ENCODE measurements around the gene PLEKHM2.
A peak's percentile ranks its signal among the peaks of the same experiment; 100 is the strongest.
"Not testable (repeated sequence)": the region's sequence is repeated elsewhere in the genome, so short reads cannot be mapped to it uniquely, and the experiment has no call there.

The PLEKHM2 gene

DNA sequence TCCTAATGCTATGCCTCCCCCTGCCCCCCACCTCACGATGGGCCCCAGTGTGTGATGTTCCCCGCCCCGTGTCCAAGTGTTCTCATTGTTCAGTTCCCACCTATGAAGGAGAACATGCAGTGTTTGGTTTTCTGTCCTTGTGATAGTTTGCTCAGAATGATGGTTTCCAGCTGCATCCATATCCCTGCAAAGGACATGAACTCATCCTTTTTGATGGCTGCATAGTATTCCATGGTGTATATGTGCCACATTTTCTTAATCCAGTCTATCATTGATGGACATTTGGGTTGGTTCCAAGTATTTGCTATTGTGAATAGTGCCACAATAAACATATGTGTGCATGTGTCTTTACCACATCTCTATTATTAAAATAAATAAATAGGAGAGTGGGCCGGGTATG lies 15.2 kb downstream of the PLEKHM2 start:
- not testable (repeated sequence) for H2BK5ac ChIP-seq (ENCODE audit: low read length); DNase-seq

DNA sequence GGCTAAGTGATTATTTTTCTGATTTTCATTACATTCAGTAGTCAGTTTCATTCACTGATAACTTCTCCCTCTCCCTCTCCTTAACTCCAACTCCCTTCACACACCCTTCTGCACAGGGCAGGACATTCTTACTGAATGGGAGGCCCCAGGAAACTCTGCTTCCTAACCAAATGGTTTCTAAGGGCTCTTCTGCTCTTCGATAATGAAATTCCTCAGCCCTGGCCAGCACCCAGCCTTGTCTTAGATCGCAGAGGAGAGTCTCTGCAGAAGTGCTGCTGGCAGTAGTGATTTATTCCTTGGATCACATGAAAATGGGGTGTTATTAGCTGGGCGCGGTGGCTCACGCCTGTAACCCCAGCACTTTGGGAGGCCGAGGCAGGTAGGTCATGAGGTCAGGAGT lies 16.4 kb downstream of the PLEKHM2 start:
- Histone ChIP-seq H3K4ac (ENCODE audit: low read depth, low read length) (no peak overlapping the region), H3K23ac (ENCODE audit: low read length) (no peak overlapping the region), H3K9ac (ENCODE audit: low read length) (no peak overlapping the region), H4K8ac (ENCODE audit: low read depth, low read length) (no peak overlapping the region), H2AK5ac (ENCODE audit: low read length) (no peak overlapping the region), H3K79me1 (ENCODE audit: low read length) (peaks cover 21% of the 10 kb centered on the region), H4K5ac (ENCODE audit: low read length) (no peak overlapping the region), H3K27ac (ENCODE audit: low read depth, low read length) (no peak overlapping the region), H3K18ac (ENCODE audit: low read length) (no peak overlapping the region), H3K56ac (ENCODE audit: low read length) (no peak overlapping the region), H2BK120ac (ENCODE audit: low read depth, low read length) (no peak overlapping the region), H3K4me1 (ENCODE audit: control insufficient read depth, low read depth, low read length) (no peaks in the 10 kb centered on the region), H3K36me3 (ENCODE audit: control insufficient read depth, insufficient read depth, low read length) (peaks cover 1% of the 10 kb centered on the region), H3K27me3 (ENCODE audit: insufficient read depth, low read length, poor library complexity) (no peaks in the 10 kb centered on the region), H2BK15ac (replicated peaks; ENCODE audit: low read depth) (no peak overlapping the region), H3K4me2 (ENCODE audit: low read length) (no peak overlapping the region), H3K4me3 (ENCODE audit: low read length) (no peak overlapping the region), H3K79me2 (ENCODE audit: control insufficient read depth, insufficient read depth, low read length) (peaks cover 3% of the 10 kb centered on the region), H2BK5ac (ENCODE audit: low read length) (no peak overlapping the region)
- no peak for DNase-seq
- no CpG with 5 or more reads among the region's 6 CpGs for WGBS (ENCODE audit: extremely low coverage, insufficient coverage, low lambda C conversion rate)

More for the DNA sequence above, 15.2 kb downstream of the PLEKHM2 start:
- not testable (repeated sequence) for H4K5ac ChIP-seq (ENCODE audit: low read length); H3K56ac ChIP-seq (ENCODE audit: low read length); H3K4me1 ChIP-seq (ENCODE audit: control insufficient read depth, low read depth, low read length); H3K9ac ChIP-seq (ENCODE audit: low read length); H3K4me3 ChIP-seq (ENCODE audit: low read length); H2AK5ac ChIP-seq (ENCODE audit: low read length); H3K4me2 ChIP-seq (ENCODE audit: low read length); H3K23ac ChIP-seq (ENCODE audit: low read length); H4K8ac ChIP-seq (ENCODE audit: low read depth, low read length); H3K79me2 ChIP-seq (ENCODE audit: control insufficient read depth, insufficient read depth, low read length); H3K4ac ChIP-seq (ENCODE audit: low read depth, low read length); H3K18ac ChIP-seq (ENCODE audit: low read length); H2BK15ac ChIP-seq (replicated peaks; ENCODE audit: low read depth); H3K27ac ChIP-seq (ENCODE audit: low read depth, low read length); H2BK120ac ChIP-seq (ENCODE audit: low read depth, low read length); H3K27me3 ChIP-seq (ENCODE audit: insufficient read depth, low read length, poor library complexity); H3K36me3 ChIP-seq (ENCODE audit: control insufficient read depth, insufficient read depth, low read length)
- peaks cover 20% of the 10 kb centered on the region for H3K79me1 ChIP-seq (ENCODE audit: low read length)
- no CpG with 5 or more reads among the region's 4 CpGs for WGBS (ENCODE audit: extremely low coverage, insufficient coverage, low lambda C conversion rate)

DNA sequence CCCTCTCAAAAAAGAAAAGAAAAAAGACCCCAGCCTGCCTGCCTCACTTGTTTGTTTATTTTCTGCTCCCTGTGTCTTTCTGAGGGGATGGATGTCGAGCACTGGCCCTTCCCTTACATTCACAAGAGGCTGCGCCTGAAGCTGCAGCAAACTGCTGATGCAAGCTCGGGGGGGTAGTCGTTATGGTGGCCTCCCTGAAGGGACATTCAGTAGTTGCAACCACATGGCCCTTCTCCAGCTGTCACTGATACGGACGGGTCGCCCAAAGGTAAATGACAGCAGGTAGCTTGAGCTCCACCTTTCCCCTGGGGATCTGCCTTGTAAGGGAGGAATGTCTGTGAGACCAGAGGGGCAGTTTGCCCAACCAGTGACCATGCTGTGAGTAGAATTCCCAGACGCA lies 17.7 kb downstream of the PLEKHM2 start:
- Histone ChIP-seq H3K56ac (ENCODE audit: low read length) (no peak overlapping the region), H3K4ac (ENCODE audit: low read depth, low read length) (no peak overlapping the region), H4K8ac (ENCODE audit: low read depth, low read length) (no peak overlapping the region), H3K27me3 (ENCODE audit: insufficient read depth, low read length, poor library complexity) (no peaks in the 10 kb centered on the region), H3K27ac (ENCODE audit: low read depth, low read length) (no peak overlapping the region), H3K79me1 (ENCODE audit: low read length) (peaks cover 21% of the 10 kb centered on the region), H2BK120ac (ENCODE audit: low read depth, low read length) (no peak overlapping the region), H3K4me3 (ENCODE audit: low read length) (no peak overlapping the region), H2BK5ac (ENCODE audit: low read length) (no peak overlapping the region), H3K4me1 (ENCODE audit: control insufficient read depth, low read depth, low read length) (no peaks in the 10 kb centered on the region), H3K18ac (ENCODE audit: low read length) (no peak overlapping the region), H3K23ac (ENCODE audit: low read length) (no peak overlapping the region), H2AK5ac (ENCODE audit: low read length) (no peak overlapping the region), H2BK15ac (replicated peaks; ENCODE audit: low read depth) (no peak overlapping the region), H4K5ac (ENCODE audit: low read length) (no peak overlapping the region), H3K9ac (ENCODE audit: low read length) (no peak overlapping the region), H3K36me3 (ENCODE audit: control insufficient read depth, insufficient read depth, low read length) (peaks cover 1% of the 10 kb centered on the region), H3K4me2 (ENCODE audit: low read length) (no peak overlapping the region), H3K79me2 (ENCODE audit: control insufficient read depth, insufficient read depth, low read length) (peaks cover 3% of the 10 kb centered on the region)
- WGBS (ENCODE audit: extremely low coverage, insufficient coverage, low lambda C conversion rate), result no CpG with 5 or more reads among the region's 8 CpGs
- no peak for DNase-seq

DNA sequence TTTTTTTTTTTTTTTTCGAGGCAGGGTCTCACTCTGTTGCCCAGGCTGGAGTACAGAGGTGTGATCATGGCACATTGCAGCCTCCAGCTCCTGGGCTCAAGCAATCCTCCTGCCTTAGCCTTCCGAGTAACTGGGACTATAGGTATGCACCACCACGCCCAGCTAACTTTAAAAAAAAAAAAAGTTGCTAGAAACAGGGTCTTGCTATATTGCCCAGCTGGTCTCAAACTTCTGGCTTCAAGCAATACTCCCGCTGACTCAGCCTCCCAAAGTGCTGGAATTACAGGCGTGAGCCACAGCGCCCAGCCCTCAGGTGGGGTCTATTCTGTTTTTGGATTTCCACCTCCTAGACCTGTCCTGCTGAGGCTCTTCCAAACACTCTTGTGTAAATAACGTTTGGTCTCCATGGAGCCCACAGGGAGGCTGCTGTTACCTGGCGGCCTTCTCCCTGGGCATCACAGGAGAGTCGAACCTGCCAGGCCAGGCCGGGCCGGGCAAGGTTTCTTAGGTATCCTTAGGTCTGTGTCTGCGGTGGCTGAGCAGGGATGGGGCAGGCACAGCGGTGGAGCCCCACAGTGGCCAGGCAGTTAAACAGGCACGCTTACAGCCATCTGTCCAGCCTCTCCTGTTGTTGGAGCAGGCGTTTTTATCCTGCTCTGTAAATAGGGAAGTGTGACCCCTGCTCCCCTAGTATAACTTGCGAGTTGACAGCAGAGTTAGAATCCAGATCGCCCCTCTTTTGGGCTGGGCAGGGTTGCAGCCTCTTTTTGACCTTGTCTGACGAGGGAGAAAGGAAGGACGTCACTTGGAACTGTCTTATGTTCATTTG lies 18.8 kb downstream of the PLEKHM2 start:
- no peak overlapping the region for H3K9ac ChIP-seq (ENCODE audit: low read length)
- peaks cover 1% of the 10 kb centered on the region for H3K36me3 ChIP-seq (ENCODE audit: control insufficient read depth, insufficient read depth, low read length)
- H2BK120ac ChIP-seq (ENCODE audit: low read depth, low read length), result no peak overlapping the region
- peak; percentile 49 for DNase-seq
- no peak overlapping the region for H2BK15ac ChIP-seq (replicated peaks; ENCODE audit: low read depth)
- H3K27me3 ChIP-seq (ENCODE audit: insufficient read depth, low read length, poor library complexity), result no peaks in the 10 kb centered on the region
- H3K27ac ChIP-seq (ENCODE audit: low read depth, low read length), result no peak overlapping the region
- no peak overlapping the region for H2BK5ac ChIP-seq (ENCODE audit: low read length)
- no peak overlapping the region for H3K18ac ChIP-seq (ENCODE audit: low read length)
- no peak overlapping the region for H2AK5ac ChIP-seq (ENCODE audit: low read length)
- no peak overlapping the region for H4K5ac ChIP-seq (ENCODE audit: low read length)
- peaks cover 2% of the 10 kb centered on the region for H3K79me2 ChIP-seq (ENCODE audit: control insufficient read depth, insufficient read depth, low read length)
- no peak overlapping the region for H3K23ac ChIP-seq (ENCODE audit: low read length)
- no peak overlapping the region for H4K8ac ChIP-seq (ENCODE audit: low read depth, low read length)
- H3K4me1 ChIP-seq (ENCODE audit: control insufficient read depth, low read depth, low read length), result no peaks in the 10 kb centered on the region
- no CpG with 5 or more reads among the region's 19 CpGs for WGBS (ENCODE audit: extremely low coverage, insufficient coverage, low lambda C conversion rate)
- H3K4me3 ChIP-seq (ENCODE audit: low read length), result no peak overlapping the region
- no peak overlapping the region for H3K4ac ChIP-seq (ENCODE audit: low read depth, low read length)
- peaks cover 18% of the 10 kb centered on the region for H3K79me1 ChIP-seq (ENCODE audit: low read length)
- no peak overlapping the region for H3K4me2 ChIP-seq (ENCODE audit: low read length)
- H3K56ac ChIP-seq (ENCODE audit: low read length), result no peak overlapping the region

DNA sequence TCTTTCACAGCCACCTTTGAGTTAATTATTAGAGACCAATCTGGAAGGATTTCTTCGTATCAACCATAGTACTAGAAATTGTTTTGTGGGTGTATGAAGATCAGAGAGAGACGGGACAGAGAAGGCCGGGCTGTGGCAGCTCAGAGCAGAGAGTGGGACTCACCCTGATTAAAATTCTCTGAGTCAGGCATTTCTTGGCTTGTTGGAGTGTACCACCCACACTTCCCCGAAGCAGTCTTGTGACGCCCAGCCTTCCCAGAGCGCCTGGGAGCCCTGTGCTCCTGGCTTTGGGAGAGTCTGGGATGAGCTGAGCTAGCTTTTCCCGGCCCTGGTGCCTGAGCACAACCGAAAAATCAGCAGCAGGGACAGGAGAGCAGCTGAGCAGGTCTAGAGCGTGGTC lies 19.4 kb downstream of the PLEKHM2 start:
- WGBS (ENCODE audit: extremely low coverage, insufficient coverage, low lambda C conversion rate), result no CpG with 5 or more reads among the region's 9 CpGs
- no peak overlapping the region for H4K8ac ChIP-seq (ENCODE audit: low read depth, low read length)
- no peak overlapping the region for H2AK5ac ChIP-seq (ENCODE audit: low read length)
- H4K5ac ChIP-seq (ENCODE audit: low read length), result no peak overlapping the region
- H3K36me3 ChIP-seq (ENCODE audit: control insufficient read depth, insufficient read depth, low read length), result peaks cover 1% of the 10 kb centered on the region
- no peak overlapping the region for H3K4ac ChIP-seq (ENCODE audit: low read depth, low read length)
- H2BK5ac ChIP-seq (ENCODE audit: low read length), result no peak overlapping the region
- no peak overlapping the region for H3K27ac ChIP-seq (ENCODE audit: low read depth, low read length)
- no peak overlapping the region for H3K18ac ChIP-seq (ENCODE audit: low read length)
- DNase-seq, result no peak
- H3K79me1 ChIP-seq (ENCODE audit: low read length), result peaks cover 19% of the 10 kb centered on the region
- no peak overlapping the region for H3K56ac ChIP-seq (ENCODE audit: low read length)
- H3K79me2 ChIP-seq (ENCODE audit: control insufficient read depth, insufficient read depth, low read length), result peaks cover 2% of the 10 kb centered on the region
- no peak overlapping the region for H2BK15ac ChIP-seq (replicated peaks; ENCODE audit: low read depth)
- H3K27me3 ChIP-seq (ENCODE audit: insufficient read depth, low read length, poor library complexity), result no peaks in the 10 kb centered on the region
- H3K23ac ChIP-seq (ENCODE audit: low read length), result no peak overlapping the region
- H2BK120ac ChIP-seq (ENCODE audit: low read depth, low read length), result no peak overlapping the region
- H3K4me1 ChIP-seq (ENCODE audit: control insufficient read depth, low read depth, low read length), result no peaks in the 10 kb centered on the region
- no peak overlapping the region for H3K4me3 ChIP-seq (ENCODE audit: low read length)
- no peak overlapping the region for H3K9ac ChIP-seq (ENCODE audit: low read length)
- no peak overlapping the region for H3K4me2 ChIP-seq (ENCODE audit: low read length)
